ENCODE measurements around the gene CYP20A1. TPM values are rescaled to one million over a fixed set of nuclear protein-coding genes. Genes with fewer than 3 reads are reported as not detected.
A peak's percentile ranks its signal among the peaks of the same experiment; 100 is the strongest.

The CYP20A1 gene
- total and polyA plus RNA-seq, 9 of the 15 experiments (the other 6 are each of a cell fraction or from before 2014, with no cell fraction given): 10.3 to 31.7 (median 12.4) TPM

DNA sequence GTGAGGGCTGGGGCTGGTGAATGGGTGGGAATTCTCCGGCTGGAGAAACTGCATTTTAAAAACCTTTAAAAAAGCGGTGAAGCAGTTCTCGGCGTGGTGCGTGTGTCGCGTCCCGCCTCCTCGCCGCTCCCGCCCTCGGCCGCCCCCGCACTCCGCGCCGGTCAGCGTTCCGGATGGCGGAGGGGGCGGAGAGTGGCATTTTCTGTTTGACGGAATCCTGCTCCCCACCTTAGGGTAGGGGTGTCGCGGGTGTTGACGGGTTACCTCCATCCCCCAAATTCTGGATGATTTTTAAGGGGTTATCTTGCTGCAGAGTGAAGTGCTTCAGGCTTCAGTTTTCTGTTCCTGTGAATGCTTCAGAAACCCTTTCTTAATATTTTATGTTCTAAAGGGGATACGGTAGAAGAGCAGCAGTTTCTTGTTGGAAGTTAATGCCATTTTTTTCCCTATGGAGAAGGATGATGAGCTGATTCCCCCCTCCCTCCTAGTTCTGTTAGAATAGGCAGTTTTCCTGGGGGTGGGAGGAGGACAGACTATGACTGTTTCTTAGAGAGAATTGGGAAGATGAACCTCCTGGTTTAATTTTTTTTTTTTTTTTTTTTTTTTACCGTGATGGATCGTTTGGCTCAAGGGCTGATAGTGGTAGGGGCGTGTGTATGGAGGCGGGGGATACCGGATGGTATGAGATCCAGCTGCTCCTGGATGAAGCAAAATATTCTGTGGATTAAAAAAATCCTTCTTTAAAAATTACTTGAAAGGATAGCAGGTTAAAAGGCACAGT lies 90.1 kb downstream of the CYP20A1 start (continued):
- TF ChIP-seq POLR2H (tag; IDR thresholded peaks at IDR 0.05; ENCODE audit: low read depth): no peak
- TF ChIP-seq ZBTB12 (CRISPR knock-in tag; IDR thresholded peaks at IDR 0.05): no peak
- no peak for TF ChIP-seq ELK3 (CRISPR knock-in tag; IDR thresholded peaks at IDR 0.05)
- no peak for TF ChIP-seq PHF20 (IDR thresholded peaks at IDR 0.05; ENCODE audit: partially characterized antibody)
- TF ChIP-seq, protein P1, sequence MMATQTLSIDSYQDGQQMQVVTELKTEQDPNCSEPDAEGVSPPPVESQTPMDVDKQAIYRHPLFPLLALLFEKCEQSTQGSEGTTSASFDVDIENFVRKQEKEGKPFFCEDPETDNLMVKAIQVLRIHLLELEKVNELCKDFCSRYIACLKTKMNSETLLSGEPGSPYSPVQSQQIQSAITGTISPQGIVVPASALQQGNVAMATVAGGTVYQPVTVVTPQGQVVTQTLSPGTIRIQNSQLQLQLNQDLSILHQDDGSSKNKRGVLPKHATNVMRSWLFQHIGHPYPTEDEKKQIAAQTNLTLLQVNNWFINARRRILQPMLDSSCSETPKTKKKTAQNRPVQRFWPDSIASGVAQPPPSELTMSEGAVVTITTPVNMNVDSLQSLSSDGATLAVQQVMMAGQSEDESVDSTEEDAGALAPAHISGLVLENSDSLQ (IDR thresholded peaks at IDR 0.05): peak; percentile 37; the same call in 1 of the 2 replicates
- no peak for TF ChIP-seq ZNF830 (CRISPR knock-in tag; IDR thresholded peaks at IDR 0.05)
- TF ChIP-seq HOMEZ (CRISPR knock-in tag; IDR thresholded peaks at IDR 0.05): no peak
- TF ChIP-seq, protein P2, sequence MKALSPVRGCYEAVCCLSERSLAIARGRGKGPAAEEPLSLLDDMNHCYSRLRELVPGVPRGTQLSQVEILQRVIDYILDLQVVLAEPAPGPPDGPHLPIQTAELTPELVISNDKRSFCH (CRISPR knock-in tag; IDR thresholded peaks at IDR 0.05): no peak
- TF ChIP-seq, protein P2 (tag; IDR thresholded peaks at IDR 0.05): no peak
- peak; percentile 67 for TF ChIP-seq PRDM10 (IDR thresholded peaks at IDR 0.05; ENCODE audit: partially characterized antibody)
- no peak for TF ChIP-seq ZMIZ1 (IDR thresholded peaks at IDR 0.05; ENCODE audit: low read depth in 2 of 2, low read length in 2 of 2)
- no peak for TF ChIP-seq NFATC3 (IDR thresholded peaks at IDR 0.05)
- TF ChIP-seq ZNF174 (CRISPR knock-in tag; IDR thresholded peaks at IDR 0.05): no peak
- TF ChIP-seq C11orf30 (IDR thresholded peaks at IDR 0.05; ENCODE audit: low read depth): no peak

Data from K562 (cell line).